ENCODE measurements around the gene CD320.
"Not testable (repeated sequence)": the region's sequence is repeated elsewhere in the genome, so short reads cannot be mapped to it uniquely, and the experiment has no call there.

The CD320 gene

GRCh38 chr19:8314981-8315640, 7.0 kb upstream of the CD320 start:
- FAIRE-seq; DNase-seq (ENCODE audit: extremely low spot score, insufficient read length, low read depth): not testable (repeated sequence)

- no peak for DNase-seq (ENCODE audit: extremely low spot score, insufficient read length, low read depth)
- FAIRE-seq: no peak
Measured at GRCh38 chr19:8311461-8312260, 3.5 kb upstream of the CD320 start.

- FAIRE-seq (no peak), DNase-seq (ENCODE audit: extremely low spot score, insufficient read length, low read depth) (no peak)
Measured at GRCh38 chr19:8310342-8311055, 2.3 kb upstream of the CD320 start.

GRCh38 chr19:8308891-8309291, 733 bp upstream of the CD320 start:
- no peak for FAIRE-seq

GRCh38 chr19:8307400-8307964, 676 bp downstream of the CD320 start:
- DNase-seq (ENCODE audit: extremely low spot score, insufficient read length, low read depth) (no peak), FAIRE-seq (no peak)

More at GRCh38 chr19:8308891-8309291, 733 bp upstream of the CD320 start:
- DNase-seq (ENCODE audit: extremely low spot score, insufficient read length, low read depth): no peak

GRCh38 chr19:8306235-8307054, 1.7 kb downstream of the CD320 start:
- DNase-seq (ENCODE audit: extremely low spot score, insufficient read length, low read depth) (no peak), FAIRE-seq (no peak)

GRCh38 chr19:8305798-8306197, 2.4 kb downstream of the CD320 start:
- no peak for DNase-seq (ENCODE audit: extremely low spot score, insufficient read length, low read depth)
- FAIRE-seq: no peak

GRCh38 chr19:8304841-8305621, 3.1 kb downstream of the CD320 start:
- FAIRE-seq (no peak), DNase-seq (ENCODE audit: extremely low spot score, insufficient read length, low read depth) (no peak)

- no peak for FAIRE-seq
- no peak for DNase-seq (ENCODE audit: extremely low spot score, insufficient read length, low read depth)
Measured at GRCh38 chr19:8302734-8303133, 5.4 kb downstream of the CD320 start.

- DNase-seq (ENCODE audit: extremely low spot score, insufficient read length, low read depth) (no peak), FAIRE-seq (no peak)
Measured at GRCh38 chr19:8302357-8302691, 5.8 kb downstream of the CD320 start.

- DNase-seq (ENCODE audit: extremely low spot score, insufficient read length, low read depth): not testable (repeated sequence)
- FAIRE-seq: peak; percentile 93
Measured at GRCh38 chr19:8291337-8291736, 16.8 kb downstream of the CD320 start.

- peak; percentile 63 for FAIRE-seq
- DNase-seq (ENCODE audit: extremely low spot score, insufficient read length, low read depth): not testable (repeated sequence)
Measured at GRCh38 chr19:8276508-8276907, 31.6 kb downstream of the CD320 start.

GRCh38 chr19:8269724-8270123, 38.4 kb downstream of the CD320 start:
- no peak for FAIRE-seq

GRCh38 chr19:8265872-8266271, 42.3 kb downstream of the CD320 start:
- FAIRE-seq: no peak
- DNase-seq (ENCODE audit: extremely low spot score, insufficient read length, low read depth): no peak

More at GRCh38 chr19:8269724-8270123, 38.4 kb downstream of the CD320 start:
- no peak for DNase-seq (ENCODE audit: extremely low spot score, insufficient read length, low read depth)

- not testable (repeated sequence) for DNase-seq (ENCODE audit: extremely low spot score, insufficient read length, low read depth); FAIRE-seq
Measured at GRCh38 chr19:8264248-8264647, 43.9 kb downstream of the CD320 start.

GRCh38 chr19:8262431-8262830, 45.7 kb downstream of the CD320 start:
- no peak for FAIRE-seq
- no peak for DNase-seq (ENCODE audit: extremely low spot score, insufficient read length, low read depth)

GRCh38 chr19:8261881-8262280, 46.3 kb downstream of the CD320 start:
- no peak for DNase-seq (ENCODE audit: extremely low spot score, insufficient read length, low read depth)
- no peak for FAIRE-seq

- no peak for DNase-seq (ENCODE audit: extremely low spot score, insufficient read length, low read depth)
- FAIRE-seq: no peak
Measured at GRCh38 chr19:8261347-8261746, 46.8 kb downstream of the CD320 start.

- no peak for FAIRE-seq
- DNase-seq (ENCODE audit: extremely low spot score, insufficient read length, low read depth): no peak
Measured at GRCh38 chr19:8259922-8260247, 48.3 kb downstream of the CD320 start.
